Tibial artery (tissue), 4 donors: ENCODE measurements around the gene SLC4A11.
"Not testable (repeated sequence)": the region's sequence is repeated elsewhere in the genome, so short reads cannot be mapped to it uniquely, and the experiment has no call there.

Source experiments
- DNase-seq, 2 donors: peaks; one replicate each; pipeline ENCODE4 v3.0.0-alpha.2; 2019
- H3K27ac ChIP-seq, 2 donors: fragments of 200-600 bp; sonication (generic) in 1 of 2; 1 replicate in 1 of 2; 2 replicates in 1 of 2; pipeline ENCODE4 v1.5.1; 2018 to 2019; ENCODE audit warnings: mild to moderate bottlenecking in 1 of 2
- H3K27me3 ChIP-seq, 2 donors: fragments of 200-600 bp; sonication (generic) in 1 of 2; one replicate each; pipeline versions ENCODE4 v1.5.1 to v1.6.0; 2016 to 2019
- H3K36me3 ChIP-seq, 3 donors: fragments of 200-600 bp; sonication (generic) in 2 of 3; one replicate each; pipeline ENCODE4 v1.5.1; 2016 to 2019; ENCODE audit warnings: mild to moderate bottlenecking in 2 of 3
- H3K4me1 ChIP-seq, 4 donors: fragments of 200-600 bp; sonication (generic) in 2 of 4; 1 replicate in 3 of 4; 2 replicates in 1 of 4; pipeline ENCODE4 v1.5.1; 2016 to 2019
- H3K4me3 ChIP-seq, 2 donors: fragments of 200-600 bp; sonication (generic) in 1 of 2; 1 replicate in 1 of 2; 2 replicates in 1 of 2; pipeline ENCODE4 v1.5.1; 2018 to 2019; ENCODE audit warnings: mild to moderate bottlenecking in 2 of 2
- H3K9me3 ChIP-seq, 3 donors: fragments of 200-600 bp; sonication (generic) in 1 of 3; one replicate each; pipeline ENCODE4 v1.5.1; 2016 to 2019
- intact Hi-C: fragments of 100-400 bp; cut with DNase I; formaldehyde crosslinking; loops from one replicate; pipeline ENCODE4 v1.15.0; 2023; ENCODE audit warnings: low total_unique reads
- TF ChIP-seq, protein P1 (sequence below), 2 experiments: fragments of 200-600 bp in 1 of 2; fragments of 450-650 bp in 1 of 2; IDR thresholded peaks; one replicate each; pipeline ENCODE4 v1.5.1; 2017 to 2019; ENCODE audit warnings: antibody characterized with exemption in 2 of 2, mild to moderate bottlenecking in 1 of 2, moderate library complexity in 1 of 2

The SLC4A11 gene

DNA sequence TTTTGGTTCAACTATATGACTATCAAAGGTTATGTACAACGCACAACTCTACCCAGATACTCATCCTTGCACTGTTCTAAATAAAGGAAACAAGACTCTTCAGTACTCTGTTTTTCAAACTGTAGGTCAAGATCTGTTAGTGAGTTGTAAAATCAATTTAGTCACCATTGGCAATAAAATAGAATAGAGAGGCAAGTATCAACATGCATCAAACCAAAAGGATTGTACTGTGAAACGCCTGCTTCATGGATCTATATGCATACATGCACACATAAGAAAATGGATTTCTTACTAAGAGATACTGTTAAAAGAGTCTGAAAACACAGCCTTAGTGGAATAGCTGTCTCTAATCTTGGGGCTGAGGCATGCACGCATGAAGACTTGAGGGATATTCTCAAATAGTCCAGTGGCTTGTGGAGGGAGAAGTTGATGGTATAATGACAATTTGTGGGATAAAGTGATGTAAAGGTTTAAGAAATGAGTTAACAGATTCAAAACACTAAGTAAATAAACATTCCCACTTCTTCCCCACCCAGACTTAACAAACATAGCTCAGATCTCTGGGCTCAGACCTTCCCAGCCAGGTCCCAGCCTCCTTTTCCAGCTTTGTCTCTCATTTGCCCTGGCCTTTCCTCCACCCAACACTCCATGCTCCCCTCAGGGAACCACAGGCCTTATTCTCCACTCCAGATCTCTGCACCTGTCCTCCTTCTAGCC lies 54.9 kb downstream of the SLC4A11 start:
- no peak for DNase-seq
- Histone ChIP-seq H3K27ac (no peak overlapping the region), H3K36me3 (peaks cover 0 to 10% (median 0%) of the 10 kb centered on the region in 3 donors), H3K4me1 (no peaks in the 10 kb centered on the region), H3K27me3 (no peaks in the 10 kb centered on the region), H3K4me3 (no peak overlapping the region), H3K9me3 (no peaks in the 10 kb centered on the region)
- intact Hi-C loops, result no loop called here
- TF ChIP-seq, protein P1, sequence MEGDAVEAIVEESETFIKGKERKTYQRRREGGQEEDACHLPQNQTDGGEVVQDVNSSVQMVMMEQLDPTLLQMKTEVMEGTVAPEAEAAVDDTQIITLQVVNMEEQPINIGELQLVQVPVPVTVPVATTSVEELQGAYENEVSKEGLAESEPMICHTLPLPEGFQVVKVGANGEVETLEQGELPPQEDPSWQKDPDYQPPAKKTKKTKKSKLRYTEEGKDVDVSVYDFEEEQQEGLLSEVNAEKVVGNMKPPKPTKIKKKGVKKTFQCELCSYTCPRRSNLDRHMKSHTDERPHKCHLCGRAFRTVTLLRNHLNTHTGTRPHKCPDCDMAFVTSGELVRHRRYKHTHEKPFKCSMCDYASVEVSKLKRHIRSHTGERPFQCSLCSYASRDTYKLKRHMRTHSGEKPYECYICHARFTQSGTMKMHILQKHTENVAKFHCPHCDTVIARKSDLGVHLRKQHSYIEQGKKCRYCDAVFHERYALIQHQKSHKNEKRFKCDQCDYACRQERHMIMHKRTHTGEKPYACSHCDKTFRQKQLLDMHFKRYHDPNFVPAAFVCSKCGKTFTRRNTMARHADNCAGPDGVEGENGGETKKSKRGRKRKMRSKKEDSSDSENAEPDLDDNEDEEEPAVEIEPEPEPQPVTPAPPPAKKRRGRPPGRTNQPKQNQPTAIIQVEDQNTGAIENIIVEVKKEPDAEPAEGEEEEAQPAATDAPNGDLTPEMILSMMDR (IDR thresholded peaks at IDR 0.05), result no peak

DNA sequence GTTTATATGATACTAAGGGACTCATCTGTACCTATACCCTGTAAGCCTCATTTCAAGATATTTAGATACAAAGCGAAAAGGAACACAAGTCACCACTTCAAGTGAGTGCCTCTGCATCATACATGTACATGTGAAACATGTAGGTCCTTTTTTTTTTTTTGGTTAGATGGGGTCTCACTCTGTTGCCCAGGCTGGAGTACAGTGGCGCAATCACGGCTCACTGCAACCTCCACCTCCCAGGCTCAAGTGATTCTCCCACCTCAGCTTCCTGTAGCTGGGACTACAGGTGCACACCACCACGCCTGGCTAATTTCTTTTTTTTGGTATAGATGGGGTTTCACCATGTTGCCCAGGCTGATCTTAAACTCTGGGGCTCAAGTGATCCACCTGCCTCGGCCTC lies 56.6 kb downstream of the SLC4A11 start:
- H3K9me3 ChIP-seq, H3K27me3 ChIP-seq, H3K36me3 ChIP-seq, intact Hi-C loops, H3K27ac ChIP-seq, DNase-seq, H3K4me1 ChIP-seq, H3K4me3 ChIP-seq: not testable (repeated sequence)

DNA sequence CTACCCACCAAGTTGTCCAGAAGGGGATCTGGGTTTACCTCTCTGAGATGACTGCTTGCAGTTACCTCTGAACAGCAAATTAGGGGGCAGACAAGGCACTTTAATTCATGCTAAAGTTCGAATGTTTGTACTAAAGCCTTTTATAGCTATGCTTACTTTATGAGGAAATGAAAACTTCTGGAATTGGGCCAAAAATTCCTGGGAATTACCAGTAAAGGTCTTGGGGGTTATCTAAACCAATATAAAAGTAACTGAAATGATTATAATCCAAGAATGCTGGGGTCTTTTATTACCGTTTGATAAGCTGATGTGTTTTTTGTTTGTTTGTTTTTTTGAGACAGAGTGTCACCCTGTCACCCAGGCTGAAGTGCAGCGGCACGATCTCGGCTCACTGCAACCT lies 57.7 kb downstream of the SLC4A11 start:
- no peaks in the 10 kb centered on the region for H3K9me3 ChIP-seq
- H3K27me3 ChIP-seq, result no peaks in the 10 kb centered on the region
- TF ChIP-seq, protein P1 (IDR thresholded peaks at IDR 0.05), result no peak
- H3K27ac ChIP-seq, result no peak overlapping the region
- intact Hi-C loops, result no loop called here
- no peaks in the 10 kb centered on the region for H3K4me1 ChIP-seq
- H3K36me3 ChIP-seq, result no peaks in the 10 kb centered on the region
- H3K4me3 ChIP-seq, result no peak overlapping the region
- no peak for DNase-seq

DNA sequence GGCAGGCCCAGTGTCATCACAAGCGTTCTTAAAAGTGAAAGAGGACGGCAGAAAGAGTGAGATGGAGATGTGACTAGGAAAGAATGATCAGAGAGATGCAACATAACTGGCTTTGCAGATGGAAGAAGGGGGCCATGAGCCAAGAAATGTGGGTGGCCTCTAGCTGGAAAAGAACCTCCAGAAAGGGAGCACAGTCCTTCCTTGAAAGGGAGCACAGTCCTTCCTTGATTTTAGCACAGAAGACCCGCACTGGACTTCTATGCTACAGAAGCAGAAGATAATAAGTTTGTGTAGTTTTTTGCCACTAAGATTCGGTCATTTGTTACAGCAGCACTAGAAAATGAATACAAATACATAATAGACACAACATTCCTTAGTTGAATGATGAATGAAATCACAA lies 58.7 kb downstream of the SLC4A11 start:
- Histone ChIP-seq H3K36me3 (no peaks in the 10 kb centered on the region), H3K27ac (no peak overlapping the region), H3K27me3 (no peaks in the 10 kb centered on the region), H3K4me1 (peaks cover 0 to 2% (median 0%) of the 10 kb centered on the region in 4 donors), H3K4me3 (no peak overlapping the region), H3K9me3 (no peaks in the 10 kb centered on the region)
- intact Hi-C loops, result no loop called here
- TF ChIP-seq, protein P1 (IDR thresholded peaks at IDR 0.05), result no peak
- DNase-seq, result no peak

DNA sequence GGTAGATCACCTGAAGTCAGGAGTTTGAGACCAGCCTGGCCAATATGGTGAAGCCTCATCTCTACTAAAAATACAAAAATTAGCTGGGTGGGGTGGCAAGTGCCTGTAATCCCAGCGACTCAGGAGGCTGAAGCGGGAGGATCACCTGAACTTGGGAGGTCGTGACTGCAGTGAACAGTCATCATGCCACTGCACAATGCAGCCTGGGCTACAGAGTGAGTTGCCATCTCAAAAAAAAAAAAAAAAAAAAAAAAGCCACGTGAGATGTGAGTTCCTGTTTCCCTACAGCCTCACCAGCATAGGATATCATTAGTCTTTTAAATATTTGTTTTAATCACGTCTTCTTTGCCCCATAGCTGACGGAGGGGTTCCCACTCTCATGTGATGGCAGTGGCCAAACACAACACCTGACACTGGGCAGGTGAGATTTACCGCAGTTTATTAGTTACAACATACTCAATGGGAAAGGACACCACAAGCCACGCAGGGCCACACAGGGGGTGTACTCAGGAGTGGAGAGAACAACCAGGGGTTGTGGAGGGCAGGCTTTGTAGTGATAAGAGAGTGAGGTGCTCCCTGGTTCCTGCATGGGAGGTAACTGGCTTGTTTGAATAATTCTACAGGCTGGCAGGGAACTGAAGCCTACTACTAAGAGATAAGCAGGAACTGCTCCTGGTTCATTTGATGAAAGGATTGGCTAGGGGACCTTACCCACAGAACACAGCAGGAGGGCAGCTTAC lies 61.1 kb downstream of the SLC4A11 start:
- TF ChIP-seq, protein P1 (IDR thresholded peaks at IDR 0.05), result no peak
- DNase-seq, result no peak
- intact Hi-C loops, result no loop called here
- H3K36me3 ChIP-seq, result no peaks in the 10 kb centered on the region
- H3K27me3 ChIP-seq, result no peaks in the 10 kb centered on the region
- peaks cover 0 to 11% (median 7%) of the 10 kb centered on the region in 4 donors for H3K4me1 ChIP-seq
- H3K4me3 ChIP-seq, result no peak overlapping the region
- H3K27ac ChIP-seq, result no peak overlapping the region
- H3K9me3 ChIP-seq, result no peaks in the 10 kb centered on the region
